Endothelial cell (in vitro differentiated cells): ENCODE results near the gene LYRM1. TPM values are rescaled to one million over a fixed set of nuclear protein-coding genes. Genes with fewer than 3 reads are reported as not detected.
"Not testable (repeated sequence)": the region's sequence is repeated elsewhere in the genome, so short reads cannot be mapped to it uniquely, and the experiment has no call there.

Experiments used
- DNase-seq: peaks from one replicate; pipeline ENCODE4 v3.0.0; 2021; ENCODE audit warnings: low spot score
- H3K27ac Mint-ChIP-seq: one replicate; pipeline ENCODE4 v1.8.0; 2021; ENCODE audit warnings: mixed read lengths, inconsistent platforms; ENCODE audit not compliant: unreplicated experiment
- H3K27me3 Mint-ChIP-seq: one replicate; pipeline ENCODE4 v1.8.0; 2021; ENCODE audit warnings: mild to moderate bottlenecking, moderate library complexity, mixed read lengths, inconsistent platforms; ENCODE audit not compliant: unreplicated experiment
- H3K36me3 Mint-ChIP-seq: one replicate; pipeline ENCODE4 v1.8.0; 2021; ENCODE audit warnings: mild to moderate bottlenecking, low read depth, mixed read lengths, inconsistent platforms; ENCODE audit not compliant: unreplicated experiment
- H3K4me1 Mint-ChIP-seq: one replicate; pipeline ENCODE4 v1.8.0; 2021; ENCODE audit warnings: mild to moderate bottlenecking, mixed read lengths, inconsistent platforms; ENCODE audit not compliant: unreplicated experiment
- H3K4me3 Mint-ChIP-seq: one replicate; pipeline ENCODE4 v1.8.0; 2021; ENCODE audit warnings: mild to moderate bottlenecking, mixed read lengths, inconsistent platforms; ENCODE audit not compliant: unreplicated experiment
- H3K9me3 Mint-ChIP-seq: one replicate; pipeline ENCODE4 v1.8.0; 2021; ENCODE audit warnings: mixed read lengths, inconsistent platforms; ENCODE audit not compliant: unreplicated experiment
- total RNA-seq: library from RNA; stranded (reverse); fragmentation: NEBNext Ultra II Directional; extraction: Animal tissue kit (Norgen Biotek cat#: 25700); gene quantifications from one replicate; pipeline ENCODE4 v1.2.1, GENCODE V29; 2021; ENCODE audit not compliant: unreplicated experiment
- TF ChIP-seq, protein P1 (sequence below): fragments of 200-600 bp; sonication (generic); IDR thresholded peaks from one replicate; pipeline ENCODE4 v1.5.0; 2021; ENCODE audit warnings: antibody characterized with exemption; ENCODE audit not compliant: unreplicated experiment

The LYRM1 gene
- total RNA-seq, 1 donor from 2014 or later, result 14.0 TPM

DNA sequence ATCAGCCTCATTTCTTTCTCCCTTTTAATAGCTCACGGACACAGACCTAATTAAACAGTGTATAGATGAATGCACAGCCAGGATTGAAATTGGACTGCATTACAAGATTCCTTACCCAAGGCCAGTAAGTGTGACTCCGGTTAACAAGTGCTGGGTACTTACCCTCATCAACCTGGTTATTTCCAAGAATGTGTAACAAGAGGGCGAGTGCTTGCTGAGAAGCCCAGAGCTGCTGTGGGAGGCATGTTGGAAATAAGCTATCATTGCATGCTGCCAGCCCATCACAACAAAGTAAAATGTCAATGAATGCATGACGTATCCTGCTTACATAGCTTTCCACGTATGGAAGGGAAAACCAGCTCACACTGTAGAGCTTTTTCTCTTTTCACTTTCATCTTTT lies 19.5 kb downstream of the LYRM1 start:
- peaks cover 5% of the 10 kb centered on the region for H3K36me3 Mint-ChIP-seq

DNA sequence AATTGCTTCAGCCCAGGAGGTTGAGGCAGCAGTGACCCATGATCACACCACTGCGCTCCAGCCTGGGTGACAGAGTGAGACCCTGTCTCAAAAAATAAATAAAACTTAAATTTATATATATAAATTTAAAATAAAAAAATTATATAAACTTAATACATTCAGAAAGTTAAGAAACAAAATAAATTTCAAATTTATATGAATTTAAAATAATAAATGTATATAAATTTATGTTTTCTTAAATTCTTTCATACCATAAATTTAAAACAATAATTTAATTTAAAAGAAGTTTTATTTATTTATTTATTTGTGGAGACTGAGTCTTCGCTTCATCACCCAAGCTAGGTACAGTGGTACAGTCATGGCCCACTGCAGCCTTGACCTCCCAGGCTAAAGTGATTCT lies 20.2 kb downstream of the LYRM1 start:
- Mint-ChIP-seq H3K27me3 (peaks cover 1% of the 10 kb centered on the region), H3K9me3 (no peaks in the 10 kb centered on the region), H3K36me3 (peaks cover 8% of the 10 kb centered on the region), H3K27ac (no peak overlapping the region), H3K4me3 (no peak overlapping the region), H3K4me1 (no peaks in the 10 kb centered on the region)
- DNase-seq, result no peak
- TF ChIP-seq, protein P1, sequence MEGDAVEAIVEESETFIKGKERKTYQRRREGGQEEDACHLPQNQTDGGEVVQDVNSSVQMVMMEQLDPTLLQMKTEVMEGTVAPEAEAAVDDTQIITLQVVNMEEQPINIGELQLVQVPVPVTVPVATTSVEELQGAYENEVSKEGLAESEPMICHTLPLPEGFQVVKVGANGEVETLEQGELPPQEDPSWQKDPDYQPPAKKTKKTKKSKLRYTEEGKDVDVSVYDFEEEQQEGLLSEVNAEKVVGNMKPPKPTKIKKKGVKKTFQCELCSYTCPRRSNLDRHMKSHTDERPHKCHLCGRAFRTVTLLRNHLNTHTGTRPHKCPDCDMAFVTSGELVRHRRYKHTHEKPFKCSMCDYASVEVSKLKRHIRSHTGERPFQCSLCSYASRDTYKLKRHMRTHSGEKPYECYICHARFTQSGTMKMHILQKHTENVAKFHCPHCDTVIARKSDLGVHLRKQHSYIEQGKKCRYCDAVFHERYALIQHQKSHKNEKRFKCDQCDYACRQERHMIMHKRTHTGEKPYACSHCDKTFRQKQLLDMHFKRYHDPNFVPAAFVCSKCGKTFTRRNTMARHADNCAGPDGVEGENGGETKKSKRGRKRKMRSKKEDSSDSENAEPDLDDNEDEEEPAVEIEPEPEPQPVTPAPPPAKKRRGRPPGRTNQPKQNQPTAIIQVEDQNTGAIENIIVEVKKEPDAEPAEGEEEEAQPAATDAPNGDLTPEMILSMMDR, result no peak

More for the DNA sequence above, 19.5 kb downstream of the LYRM1 start:
- no peak for DNase-seq
- TF ChIP-seq, protein P1, result no peak
- Mint-ChIP-seq H3K9me3 (no peaks in the 10 kb centered on the region), H3K27ac (no peak overlapping the region), H3K27me3 (peaks cover 1% of the 10 kb centered on the region), H3K4me1 (no peaks in the 10 kb centered on the region), H3K4me3 (no peak overlapping the region)

DNA sequence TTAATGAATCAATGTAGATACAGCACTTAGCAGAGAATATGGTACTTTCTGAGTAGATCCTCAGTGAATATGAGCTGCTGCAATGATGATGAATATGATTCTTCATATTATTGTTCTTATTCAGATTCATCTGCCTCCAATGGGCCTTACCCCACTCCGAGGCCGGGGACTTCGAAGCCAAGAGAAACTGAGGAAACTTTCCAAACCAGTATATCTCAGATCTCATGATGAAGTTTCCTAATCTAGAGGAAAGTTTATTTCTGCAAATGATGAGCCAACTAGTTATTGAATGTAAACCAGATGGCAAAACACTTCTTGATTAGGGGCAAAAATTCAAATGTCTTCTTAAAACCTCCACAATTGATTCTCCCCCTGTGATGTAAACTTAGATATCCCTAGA lies 23.3 kb downstream of the LYRM1 start:
- TF ChIP-seq, protein P1, result no peak
- Mint-ChIP-seq H3K27ac (no peak overlapping the region), H3K4me3 (no peak overlapping the region), H3K9me3 (no peaks in the 10 kb centered on the region), H3K4me1 (no peaks in the 10 kb centered on the region), H3K36me3 (peaks cover 4% of the 10 kb centered on the region), H3K27me3 (peaks cover 1% of the 10 kb centered on the region)
- DNase-seq, result no peak

DNA sequence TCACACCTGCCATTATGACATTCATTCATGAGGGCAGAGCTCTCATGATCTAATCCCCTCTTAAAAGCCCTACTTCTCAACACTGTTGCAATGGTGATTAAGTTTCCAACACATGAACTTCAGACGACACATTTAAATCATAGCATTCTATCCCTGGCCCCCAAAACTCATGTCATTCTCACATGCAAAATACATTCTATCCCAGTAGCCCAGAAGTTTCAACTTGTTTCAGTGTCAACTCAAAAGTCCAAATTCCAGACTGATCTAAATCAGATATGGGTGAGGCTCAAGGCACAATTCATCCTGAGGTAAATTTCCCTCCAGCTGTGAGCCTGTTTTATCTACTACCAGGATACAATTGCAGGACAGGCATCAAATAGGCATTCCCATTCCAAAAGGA lies 25.2 kb downstream of the LYRM1 start:
- H3K4me3 Mint-ChIP-seq, result no peak overlapping the region
- H3K36me3 Mint-ChIP-seq, result peaks cover 4% of the 10 kb centered on the region
- no peaks in the 10 kb centered on the region for H3K27me3 Mint-ChIP-seq
- H3K27ac Mint-ChIP-seq, result no peak overlapping the region
- no peak for DNase-seq
- no peaks in the 10 kb centered on the region for H3K9me3 Mint-ChIP-seq
- TF ChIP-seq, protein P1, result no peak
- H3K4me1 Mint-ChIP-seq, result no peaks in the 10 kb centered on the region

DNA sequence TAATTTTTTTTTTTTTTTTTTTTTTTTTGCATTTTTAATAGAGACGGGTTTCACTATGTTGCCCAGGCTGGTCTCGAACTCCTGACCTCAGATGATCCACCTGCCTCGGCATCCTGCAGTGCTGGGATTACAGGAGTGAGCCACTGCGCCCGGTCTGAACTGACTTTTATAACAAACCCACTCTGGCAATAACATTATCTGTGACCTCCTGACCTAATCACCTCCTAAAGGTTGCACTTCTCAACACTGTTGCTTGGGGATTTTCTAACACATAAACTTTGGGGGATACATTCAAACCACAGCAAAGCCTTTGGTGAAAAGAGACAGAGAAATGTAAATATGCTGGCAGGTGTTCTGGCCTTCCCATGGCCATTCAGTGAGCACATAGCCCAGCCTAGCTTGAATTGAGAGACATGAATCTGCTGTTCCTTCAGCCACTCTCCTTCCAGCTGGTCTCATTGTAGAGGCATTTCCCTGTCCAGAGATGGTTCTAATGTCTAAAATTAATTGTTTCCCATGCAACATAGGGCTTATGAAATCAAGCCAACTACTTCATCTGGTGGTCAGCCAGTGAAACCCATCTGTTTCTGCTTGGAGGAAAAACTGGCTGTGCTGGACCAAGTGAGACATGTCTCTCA lies 28.3 kb downstream of the LYRM1 start:
- DNase-seq, result no peak
- no peaks in the 10 kb centered on the region for H3K9me3 Mint-ChIP-seq
- no peaks in the 10 kb centered on the region for H3K4me1 Mint-ChIP-seq
- H3K27ac Mint-ChIP-seq, result no peak overlapping the region
- TF ChIP-seq, protein P1, result no peak
- H3K36me3 Mint-ChIP-seq, result peaks cover 4% of the 10 kb centered on the region
- H3K4me3 Mint-ChIP-seq, result no peak overlapping the region
- H3K27me3 Mint-ChIP-seq, result no peaks in the 10 kb centered on the region

DNA sequence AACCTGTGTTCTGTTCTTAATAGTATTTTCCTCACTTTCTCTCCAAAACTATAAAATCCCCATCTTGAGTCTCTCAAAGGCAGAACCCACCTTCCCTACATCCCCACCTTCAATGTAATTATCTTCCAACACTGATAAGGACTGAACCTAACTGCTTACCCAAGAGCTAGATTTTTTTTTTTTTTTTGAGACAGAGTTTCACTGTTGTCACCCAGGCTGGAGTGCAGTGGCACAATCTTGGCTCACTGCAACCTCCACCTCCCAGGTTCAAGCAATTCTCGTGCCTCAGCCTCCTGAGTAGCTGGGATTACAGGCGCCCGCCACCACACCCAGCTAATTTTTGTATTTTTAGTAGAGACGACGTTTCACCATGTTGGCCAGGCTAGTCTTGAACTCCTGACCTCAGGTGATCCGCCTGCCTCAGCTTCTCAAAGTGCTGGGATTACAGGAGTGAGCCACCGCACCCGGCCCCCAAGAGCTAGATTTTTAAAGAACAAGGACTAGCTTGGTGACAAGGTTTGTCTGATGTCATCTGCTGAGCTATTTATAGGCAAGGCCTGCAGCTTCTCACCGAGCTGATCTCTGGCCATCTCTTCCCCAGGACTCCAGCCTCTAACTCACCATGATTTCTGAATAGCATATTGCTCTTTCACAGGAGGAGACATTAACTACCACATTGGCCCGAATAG lies 29.2 kb downstream of the LYRM1 start:
- not testable (repeated sequence) for DNase-seq, H3K27me3 Mint-ChIP-seq, H3K9me3 Mint-ChIP-seq, H3K27ac Mint-ChIP-seq, H3K4me1 Mint-ChIP-seq, H3K36me3 Mint-ChIP-seq, H3K4me3 Mint-ChIP-seq
